Pancreas (tissue), 10 donors: ENCODE results near the gene POLRMT. TPM values are rescaled to one million over a fixed set of nuclear protein-coding genes. Genes with fewer than 3 reads are reported as not detected.
A peak's percentile ranks its signal among the peaks of the same experiment; 100 is the strongest.

ENCODE experiments used
- ATAC-seq, 4 donors: fragments of 200-7000 bp; cut with Tn5 transposase; one replicate each; pipeline versions ENCODE4 v1.8.0 to v1.9.1; 2020; ENCODE audit warnings: mild to moderate bottlenecking in 4 of 4, moderate library complexity in 4 of 4
- DNase-seq, 6 donors: peaks; one replicate each; pipeline ENCODE4 v3.0.0-alpha.2; 2020
- FAIRE-seq: peaks from 2 replicates; lab custom pipeline; 2012; peaks lifted over from hg19 to GRCh38; lab: Jason Lieb, UNC
- H3K27ac ChIP-seq, 4 donors: fragments of 200-600 bp; sonication (generic); 1 replicate in 3 of 4; 2 replicates in 1 of 4; pipeline versions ENCODE4 v1.5.0 to v1.8.0; 2020
- H3K27me3 ChIP-seq, 4 donors: fragments of 200-600 bp; one replicate each; pipeline ENCODE4 v1.8.0; 2021
- H3K36me3 ChIP-seq, 3 donors: fragments of 200-600 bp; sonication (generic) in 1 of 3; one replicate each; pipeline versions ENCODE4 v1.5.0 to v1.8.0; 2020 to 2021
- H3K4me1 ChIP-seq, 3 donors: fragments of 200-600 bp; one replicate each; pipeline ENCODE4 v1.8.0; 2021
- H3K4me3 ChIP-seq, 4 donors: fragments of 200-600 bp; sonication (generic) in 2 of 4; one replicate each; pipeline versions ENCODE4 v1.5.0 to v1.8.0; 2020 to 2021
- H3K9me3 ChIP-seq, 4 donors: fragments of 200-600 bp; one replicate each; pipeline ENCODE4 v1.8.0; 2021
- CTCF ChIP-seq, 4 donors: fragments of 200-600 bp; sonication (generic) in 3 of 4; IDR thresholded peaks; one replicate each; pipeline versions ENCODE4 v1.5.0 to v1.8.0; 2021; ENCODE audit warnings: antibody characterized with exemption in 4 of 4
- WGBS, 2 donors: extraction: QIAGEN DNeasy Blood & Tissue Kit; methylation state at CpG; one replicate each; pipeline ENCODE4 v1.1.7; 2013; 5-methylcytosine and 5-hydroxymethylcytosine counted together
- intact Hi-C, 3 donors: fragments of 100-400 bp; cut with DNase I; formaldehyde crosslinking; loops; one replicate each; pipeline versions ENCODE4 v1.11.1 to v1.14.2; 2022
- polyA plus RNA-seq, 2 donors: library from polyadenylated mRNA; stranded (reverse); fragments of 200-250 nt; gene quantifications; one replicate each; pipeline ENCODE4 v1.2.3, GENCODE V29; 2013
- total RNA-seq, 6 donors: library from RNA; stranded (reverse); fragmentation: NEBNext Ultra II Directional in 4 of 6; extraction: Animal tissue kit (Norgen Biotek cat#: 25700) in 4 of 6; gene quantifications; one replicate each; pipeline versions ENCODE4 v1.2.1 to v1.2.4, GENCODE V29; 2021 to 2023
- donor health status: healthy with polysubstance abuse.
- donor health status: DM: no; HTN: no; CAD: no; lungs with moderate emphysema.
- donor health status: DM: no; HTN: no; CAD: no.
- donor health status: control.
- donor health status: control.
- donor health status: Bipolar disorder and iron deficiency.
- donor health status: DM: yes; HTN: yes; CAD: no.
- donor health status: DM: no; HTN: no; CAD: no.
- donor health status: DM: no; HTN: no; CAD: no.
- donor health status: DM: yes; HTN: yes; CAD: no.

POLRMT gene
- total and polyA plus RNA-seq, 8 donors: 19.3 to 101 (median 28.1) TPM

GRCh38 chr19:679418-680286, 46.3 kb upstream of the POLRMT start:
- Histone ChIP-seq H3K27me3 (no peaks in the 10 kb centered on the region), H3K36me3 (no peaks in the 10 kb centered on the region), H3K27ac (peak overlapping the region; percentile 70 to 91 (median 86)), H3K4me1 (peaks cover 0 to 9% (median 3%) of the 10 kb centered on the region in 3 donors), H3K9me3 (no peaks in the 10 kb centered on the region), H3K4me3 (peak overlapping the region; percentile 51 to 92 (median 86))
- FAIRE-seq (no peak), ATAC-seq (peak; percentile 2 to 22 (median 5)), DNase-seq (peak in 5 of 6 donors; percentile 68 to 92 (median 78))
- no peak for TF ChIP-seq CTCF (IDR thresholded peaks at IDR 0.05)
- WGBS, 2 donors: 5 to 8% methylated on average over 35 to 69 of the region's 69 CpGs
- intact Hi-C loops: no loop called here

GRCh38 chr19:678791-679388, 45.6 kb upstream of the POLRMT start:
- ATAC-seq (no peak), DNase-seq (peak in 1 of 6 donors; percentile 77), FAIRE-seq (no peak)
- Histone ChIP-seq H3K36me3 (no peaks in the 10 kb centered on the region), H3K9me3 (no peaks in the 10 kb centered on the region), H3K27ac (peak overlapping the region in 1 of 4 donors; percentile 91), H3K4me3 (peak overlapping the region in 2 of 4 donors; percentile 86 to 92), H3K4me1 (peaks cover 0 to 9% (median 3%) of the 10 kb centered on the region in 3 donors), H3K27me3 (no peaks in the 10 kb centered on the region)
- 95 to 96% methylated on average over 16 of the region's 16 CpGs for WGBS, 2 donors
- intact Hi-C loops: no loop called here
- TF ChIP-seq CTCF (IDR thresholded peaks at IDR 0.05): no peak

GRCh38 chr19:677601-678436, 44.5 kb upstream of the POLRMT start:
- DNase-seq (peak in 2 of 6 donors; percentile 34 to 84), FAIRE-seq (no peak), ATAC-seq (no peak)

GRCh38 chr19:677201-677600, 43.9 kb upstream of the POLRMT start:
- H3K36me3 ChIP-seq: no peaks in the 10 kb centered on the region
- H3K4me1 ChIP-seq: peaks cover 0 to 9% (median 3%) of the 10 kb centered on the region in 3 donors
- peak overlapping the region in 2 of 4 donors; percentile 24 to 41 for H3K4me3 ChIP-seq
- no peak for TF ChIP-seq CTCF (IDR thresholded peaks at IDR 0.05)
- intact Hi-C loops: no loop called here
- H3K27ac ChIP-seq: peak overlapping the region in 3 of 4 donors; percentile 42 to 73 (median 48)
- FAIRE-seq (no peak), DNase-seq (peak in 4 of 6 donors; percentile 56 to 87 (median 70)), ATAC-seq (peak in 2 of 4 donors; percentile 9 to 28)
- no peaks in the 10 kb centered on the region for H3K9me3 ChIP-seq
- WGBS, 2 donors: 4% methylated on average over 14 to 15 of the region's 15 CpGs
- H3K27me3 ChIP-seq: no peaks in the 10 kb centered on the region

More at GRCh38 chr19:677601-678436, 44.5 kb upstream of the POLRMT start:
- 32 to 40% methylated on average over 22 of the region's 22 CpGs for WGBS, 2 donors
- Histone ChIP-seq H3K9me3 (no peaks in the 10 kb centered on the region), H3K27ac (peak overlapping the region in 2 of 4 donors; percentile 48 to 73), H3K4me1 (peaks cover 0 to 9% (median 3%) of the 10 kb centered on the region in 3 donors), H3K27me3 (no peaks in the 10 kb centered on the region), H3K36me3 (no peaks in the 10 kb centered on the region), H3K4me3 (peak overlapping the region in 1 of 4 donors; percentile 41)
- no peak for TF ChIP-seq CTCF (IDR thresholded peaks at IDR 0.05)
- intact Hi-C loops: no loop called here
